ENCODE measurements around the gene ESR1. TPM values are rescaled to one million over a fixed set of nuclear protein-coding genes. Genes with fewer than 3 reads are reported as not detected.
A peak's percentile ranks its signal among the peaks of the same experiment; 100 is the strongest.

Gene ESR1
- total RNA-seq, 1 donor from 2014 or later, result 0.05 TPM

DNA sequence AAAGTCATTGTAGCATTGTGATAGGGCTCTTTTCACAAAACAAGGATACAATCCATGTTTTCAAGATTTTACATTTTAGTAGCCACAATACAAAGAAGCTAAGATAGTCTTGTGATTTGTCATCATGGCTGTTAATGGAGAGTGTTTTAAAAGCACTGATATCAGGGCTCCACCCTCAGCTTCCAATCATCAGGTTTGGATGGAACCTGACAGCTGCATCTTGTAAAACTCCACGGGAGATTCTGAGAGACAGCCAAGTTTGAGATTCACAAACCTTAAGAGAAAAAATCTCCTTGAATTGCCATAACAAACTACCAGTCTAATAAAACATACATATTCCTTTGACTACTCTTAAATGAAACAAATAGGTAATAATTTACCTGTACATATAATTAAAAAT, 280.2 kb downstream of the ESR1 start:
- Mint-ChIP-seq H3K9me3 (ENCODE audit: unreplicated experiment) (peaks cover 6% of the 10 kb centered on the region), H3K36me3 (ENCODE audit: low read depth, unreplicated experiment) (no peaks in the 10 kb centered on the region), H3K4me1 (ENCODE audit: low read depth, unreplicated experiment) (peaks cover 31% of the 10 kb centered on the region), H3K27ac (ENCODE audit: unreplicated experiment) (no peak overlapping the region), H3K27me3 (ENCODE audit: low read depth, unreplicated experiment) (no peaks in the 10 kb centered on the region), H3K4me3 (ENCODE audit: unreplicated experiment) (no peak overlapping the region)
- H3K4me3 ChIP-seq (ENCODE audit: insufficient read depth, low read depth, low read length), result no peak overlapping the region
- FAIRE-seq (no peak), DNase-seq (ENCODE audit: low read depth) (no peak)
- no peaks in the 10 kb centered on the region for H3K36me3 ChIP-seq (ENCODE audit: insufficient read depth, low read length)
- H3K4me2 ChIP-seq (ENCODE audit: low read length), result peak overlapping the region; percentile 38
- H3K27ac ChIP-seq (ENCODE audit: low read depth, low read length), result no peak overlapping the region
- no peak overlapping the region for H3K9ac ChIP-seq (ENCODE audit: low read length)
- H3K9me3 ChIP-seq (ENCODE audit: insufficient read depth, low read depth, low read length), result no peaks in the 10 kb centered on the region
- H3K79me2 ChIP-seq (ENCODE audit: insufficient read depth, low read length), result no peaks in the 10 kb centered on the region
- no peaks in the 10 kb centered on the region for H3K27me3 ChIP-seq (ENCODE audit: insufficient read depth, low read length)
- TF ChIP-seq, protein P1, sequence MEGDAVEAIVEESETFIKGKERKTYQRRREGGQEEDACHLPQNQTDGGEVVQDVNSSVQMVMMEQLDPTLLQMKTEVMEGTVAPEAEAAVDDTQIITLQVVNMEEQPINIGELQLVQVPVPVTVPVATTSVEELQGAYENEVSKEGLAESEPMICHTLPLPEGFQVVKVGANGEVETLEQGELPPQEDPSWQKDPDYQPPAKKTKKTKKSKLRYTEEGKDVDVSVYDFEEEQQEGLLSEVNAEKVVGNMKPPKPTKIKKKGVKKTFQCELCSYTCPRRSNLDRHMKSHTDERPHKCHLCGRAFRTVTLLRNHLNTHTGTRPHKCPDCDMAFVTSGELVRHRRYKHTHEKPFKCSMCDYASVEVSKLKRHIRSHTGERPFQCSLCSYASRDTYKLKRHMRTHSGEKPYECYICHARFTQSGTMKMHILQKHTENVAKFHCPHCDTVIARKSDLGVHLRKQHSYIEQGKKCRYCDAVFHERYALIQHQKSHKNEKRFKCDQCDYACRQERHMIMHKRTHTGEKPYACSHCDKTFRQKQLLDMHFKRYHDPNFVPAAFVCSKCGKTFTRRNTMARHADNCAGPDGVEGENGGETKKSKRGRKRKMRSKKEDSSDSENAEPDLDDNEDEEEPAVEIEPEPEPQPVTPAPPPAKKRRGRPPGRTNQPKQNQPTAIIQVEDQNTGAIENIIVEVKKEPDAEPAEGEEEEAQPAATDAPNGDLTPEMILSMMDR (IDR thresholded peaks at IDR 0.05; ENCODE audit: insufficient read depth, low read depth, low read length), result no peak
- TF ChIP-seq EZH2 (IDR thresholded peaks at IDR 0.05; ENCODE audit: insufficient read depth, low read length), result no peak
- H3K4me1 ChIP-seq (ENCODE audit: insufficient read depth, low read length), result peaks cover 44% of the 10 kb centered on the region
- no peaks in the 10 kb centered on the region for H4K20me1 ChIP-seq (ENCODE audit: insufficient read depth, low read length)
- no peak overlapping the region for H2AFZ ChIP-seq (ENCODE audit: low read depth, low read length)

DNA sequence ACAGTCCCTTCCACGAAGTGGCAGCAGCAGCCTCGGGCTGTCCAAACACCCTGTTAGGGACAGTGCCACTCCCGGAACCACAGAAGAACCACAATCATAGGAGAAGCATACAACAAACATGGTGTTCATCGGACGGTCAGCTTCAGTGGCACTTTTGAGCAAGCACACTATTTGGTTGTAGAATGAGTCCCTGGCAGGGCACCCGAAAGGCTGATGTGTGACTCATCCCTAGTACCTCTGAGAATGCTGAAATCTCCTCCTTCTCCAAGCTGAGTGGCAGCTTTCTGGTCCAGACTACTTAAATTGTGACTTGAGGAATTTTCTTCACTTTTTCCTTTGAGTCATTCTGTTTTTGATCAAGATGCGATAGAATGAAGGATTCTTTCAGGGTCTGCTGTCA, 282.5 kb downstream of the ESR1 start:
- Mint-ChIP-seq H3K27me3 (ENCODE audit: low read depth, unreplicated experiment) (no peaks in the 10 kb centered on the region), H3K27ac (ENCODE audit: unreplicated experiment) (no peak overlapping the region), H3K9me3 (ENCODE audit: unreplicated experiment) (peaks cover 6% of the 10 kb centered on the region), H3K36me3 (ENCODE audit: low read depth, unreplicated experiment) (no peaks in the 10 kb centered on the region), H3K4me3 (ENCODE audit: unreplicated experiment) (no peak overlapping the region), H3K4me1 (ENCODE audit: low read depth, unreplicated experiment) (peaks cover 44% of the 10 kb centered on the region)
- H3K27ac ChIP-seq (ENCODE audit: low read depth, low read length), result peak overlapping the region; percentile 32
- H2AFZ ChIP-seq (ENCODE audit: low read depth, low read length), result no peak overlapping the region
- H3K9me3 ChIP-seq (ENCODE audit: insufficient read depth, low read depth, low read length), result no peaks in the 10 kb centered on the region
- no peak overlapping the region for H3K9ac ChIP-seq (ENCODE audit: low read length)
- H3K4me3 ChIP-seq (ENCODE audit: insufficient read depth, low read depth, low read length), result no peak overlapping the region
- no peaks in the 10 kb centered on the region for H3K79me2 ChIP-seq (ENCODE audit: insufficient read depth, low read length)
- FAIRE-seq, result peak; percentile 88
- H3K4me1 ChIP-seq (ENCODE audit: insufficient read depth, low read length), result peaks cover 47% of the 10 kb centered on the region
- H3K4me2 ChIP-seq (ENCODE audit: low read length), result peak overlapping the region; percentile 21
- peak; percentile 78 for DNase-seq (ENCODE audit: low read depth)
- H3K36me3 ChIP-seq (ENCODE audit: insufficient read depth, low read length), result no peaks in the 10 kb centered on the region
- H4K20me1 ChIP-seq (ENCODE audit: insufficient read depth, low read length), result no peaks in the 10 kb centered on the region
- no peaks in the 10 kb centered on the region for H3K27me3 ChIP-seq (ENCODE audit: insufficient read depth, low read length)
- no peak for TF ChIP-seq EZH2 (IDR thresholded peaks at IDR 0.05; ENCODE audit: insufficient read depth, low read length)
- TF ChIP-seq, protein P1 (IDR thresholded peaks at IDR 0.05; ENCODE audit: insufficient read depth, low read depth, low read length), result no peak

DNA sequence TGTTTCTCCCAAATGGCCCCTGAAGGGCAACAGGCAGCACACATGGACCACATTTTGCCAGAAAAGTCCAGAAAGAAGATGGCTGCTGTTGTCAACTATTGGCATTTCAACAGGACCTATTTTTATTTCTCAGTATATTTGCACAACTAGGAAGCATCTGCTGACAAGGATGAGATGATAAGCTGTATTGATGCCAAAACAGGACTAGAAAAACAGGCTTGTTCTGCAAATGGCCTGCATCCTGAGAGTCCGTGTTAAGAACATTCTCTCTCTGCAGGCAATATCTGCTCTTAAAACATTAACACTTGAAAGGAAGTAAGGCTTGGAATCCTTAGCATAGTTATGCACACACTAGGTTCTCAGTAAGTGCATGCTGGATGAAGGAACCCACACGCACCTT, 283.7 kb downstream of the ESR1 start:
- DNase-seq (ENCODE audit: low read depth), result no peak
- Histone ChIP-seq H3K27me3 (ENCODE audit: insufficient read depth, low read length) (no peaks in the 10 kb centered on the region), H3K9ac (ENCODE audit: low read length) (no peak overlapping the region), H3K4me2 (ENCODE audit: low read length) (no peak overlapping the region), H4K20me1 (ENCODE audit: insufficient read depth, low read length) (no peaks in the 10 kb centered on the region), H3K79me2 (ENCODE audit: insufficient read depth, low read length) (no peaks in the 10 kb centered on the region), H3K27ac (ENCODE audit: low read depth, low read length) (peak overlapping the region; percentile 32), H3K4me1 (ENCODE audit: insufficient read depth, low read length) (peaks cover 44% of the 10 kb centered on the region), H3K36me3 (ENCODE audit: insufficient read depth, low read length) (no peaks in the 10 kb centered on the region), H3K9me3 (ENCODE audit: insufficient read depth, low read depth, low read length) (no peaks in the 10 kb centered on the region), H3K4me3 (ENCODE audit: insufficient read depth, low read depth, low read length) (no peak overlapping the region), H2AFZ (ENCODE audit: low read depth, low read length) (no peak overlapping the region)
- Mint-ChIP-seq H3K27ac (ENCODE audit: unreplicated experiment) (peak overlapping the region; percentile 23), H3K36me3 (ENCODE audit: low read depth, unreplicated experiment) (no peaks in the 10 kb centered on the region), H3K9me3 (ENCODE audit: unreplicated experiment) (peaks cover 14% of the 10 kb centered on the region), H3K4me1 (ENCODE audit: low read depth, unreplicated experiment) (peaks cover 42% of the 10 kb centered on the region), H3K4me3 (ENCODE audit: unreplicated experiment) (no peak overlapping the region), H3K27me3 (ENCODE audit: low read depth, unreplicated experiment) (no peaks in the 10 kb centered on the region)
- FAIRE-seq, result no peak
- TF ChIP-seq EZH2 (IDR thresholded peaks at IDR 0.05; ENCODE audit: insufficient read depth, low read length), result no peak
- TF ChIP-seq, protein P1 (IDR thresholded peaks at IDR 0.05; ENCODE audit: insufficient read depth, low read depth, low read length), result no peak
